HTR-8/SVneo (cell line): ENCODE measurements around the gene JAK1.

ENCODE experiments used
- DNase-seq: peaks from one replicate; pipeline ENCODE4 v3.0.0; 2011; ENCODE audit warnings: low spot score, mixed read lengths; ENCODE audit not compliant: insufficient read length
- FAIRE-seq: peaks from 2 replicates; lab custom pipeline; 2011; peaks lifted over from hg19 to GRCh38; lab: Jason Lieb, UNC

Gene JAK1

GRCh38 chr1:64898107-64898861, 68.1 kb downstream of the JAK1 start:
- DNase-seq (peak; percentile 73), FAIRE-seq (no peak)

GRCh38 chr1:64896551-64896950, 69.8 kb downstream of the JAK1 start:
- FAIRE-seq, result no peak
- no peak for DNase-seq

GRCh38 chr1:64895500-64895899, 70.8 kb downstream of the JAK1 start:
- FAIRE-seq, result no peak
- no peak for DNase-seq

GRCh38 chr1:64894438-64895196, 71.7 kb downstream of the JAK1 start:
- DNase-seq (no peak), FAIRE-seq (no peak)

- no peak for FAIRE-seq
- DNase-seq, result no peak
These were observed 72.4 kb downstream of the JAK1 start for GRCh38 chr1:64893921-64894320.

GRCh38 chr1:64892576-64893573, 73.5 kb downstream of the JAK1 start:
- no peak for DNase-seq
- no peak for FAIRE-seq

- FAIRE-seq, result no peak
These were observed 74.9 kb downstream of the JAK1 start for GRCh38 chr1:64891448-64891825.

GRCh38 chr1:64890699-64891447, 75.5 kb downstream of the JAK1 start:
- FAIRE-seq (no peak), DNase-seq (no peak)

More at GRCh38 chr1:64891448-64891825, 74.9 kb downstream of the JAK1 start:
- DNase-seq, result no peak

GRCh38 chr1:64887689-64888217, 78.6 kb downstream of the JAK1 start:
- DNase-seq, result no peak
- FAIRE-seq, result no peak

GRCh38 chr1:64886877-64887276, 79.5 kb downstream of the JAK1 start:
- FAIRE-seq (no peak), DNase-seq (no peak)

- FAIRE-seq, result no peak
- DNase-seq, result no peak
These were observed 80.7 kb downstream of the JAK1 start for GRCh38 chr1:64885648-64886047.

- DNase-seq, result no peak
- no peak for FAIRE-seq
These were observed 81.9 kb downstream of the JAK1 start for GRCh38 chr1:64884261-64885040.

- DNase-seq (no peak), FAIRE-seq (no peak)
These were observed 83.6 kb downstream of the JAK1 start for GRCh38 chr1:64882574-64883255.

GRCh38 chr1:64881281-64881680, 85.1 kb downstream of the JAK1 start:
- FAIRE-seq (no peak), DNase-seq (no peak)

GRCh38 chr1:64880449-64880848, 85.9 kb downstream of the JAK1 start:
- FAIRE-seq (no peak), DNase-seq (no peak)

GRCh38 chr1:64878931-64879611, 87.3 kb downstream of the JAK1 start:
- no peak for FAIRE-seq
- no peak for DNase-seq

- FAIRE-seq, result no peak
- no peak for DNase-seq
These were observed 88.3 kb downstream of the JAK1 start for GRCh38 chr1:64878090-64878489.

- DNase-seq (no peak), FAIRE-seq (no peak)
These were observed 88.8 kb downstream of the JAK1 start for GRCh38 chr1:64877598-64877997.
